MM.1S (cell line): ENCODE measurements around the gene DYNC1I1.

Source experiments
- CTCF ChIP-seq: fragments of 300-600 bp; sonication (generic); IDR thresholded peaks from 2 replicates; pipeline ENCODE4 v1.5.1; 2016; ENCODE audit warnings: antibody characterized with exemption, low read length, mixed read lengths
- EZH2 ChIP-seq: fragments of 300-600 bp; sonication (generic); optimal IDR thresholded peaks from 2 replicates; pipeline ENCODE3; 2017; ENCODE audit warnings: low read depth, mild to moderate bottlenecking, antibody characterized with exemption, low read length, mixed read lengths
- EZH2phosphoT487 ChIP-seq: fragments of 300-600 bp; sonication (generic); IDR thresholded peaks from 2 replicates; pipeline ENCODE4 v1.6.1; 2018; ENCODE audit warnings: antibody characterized with exemption, low read length

- TF ChIP-seq CTCF: no peak
- TF ChIP-seq EZH2phosphoT487: no peak
- no peak for TF ChIP-seq EZH2
Measured at GRCh38 chr7:96059075-96059474, 286.7 kb downstream of the DYNC1I1 start.
